Ovary (tissue), 9 donors: Measurements from ENCODE around the gene DDIT3. TPM values are rescaled to one million over a fixed set of nuclear protein-coding genes. Genes with fewer than 3 reads are reported as not detected.
"Not testable (repeated sequence)": the region's sequence is repeated elsewhere in the genome, so short reads cannot be mapped to it uniquely, and the experiment has no call there.

Experiments used
- DNase-seq, 5 donors: peaks; one replicate each; pipeline ENCODE4 v3.0.0-alpha.2; 2019 to 2020
- H3K27ac ChIP-seq, 2 donors: fragments of 200-600 bp; one replicate each; pipeline versions ENCODE4 v1.5.1 to v1.8.0; 2019 to 2022
- H3K27me3 ChIP-seq: fragments of 200-600 bp; one replicate; pipeline ENCODE4 v1.8.0; 2022
- H3K36me3 ChIP-seq: fragments of 200-600 bp; sonication (generic); one replicate; pipeline ENCODE4 v1.5.1; 2019
- H3K4me1 ChIP-seq: one replicate; pipeline ENCODE4 v1.8.1; 2013; ENCODE audit warnings: mild to moderate bottlenecking, moderate library complexity; ENCODE audit not compliant: insufficient read depth
- H3K4me3 ChIP-seq: fragments of 200-600 bp; sonication (generic); one replicate; pipeline ENCODE4 v1.5.1; 2017
- H3K9me3 ChIP-seq, 2 donors: fragments of 200-600 bp in 1 of 2; sonication (generic) in 1 of 2; one replicate each; pipeline versions ENCODE4 v1.5.1 to v1.8.1; 2013 to 2019; ENCODE audit warnings: mild to moderate bottlenecking in 1 of 2, moderate library complexity in 1 of 2
- EP300 ChIP-seq: sonication (generic); formaldehyde crosslinking; IDR thresholded peaks from one replicate; pipeline ENCODE4 v1.6.1; 2017; ENCODE audit warnings: antibody characterized with exemption
- POLR2A ChIP-seq: fragments of 450-650 bp; IDR thresholded peaks from one replicate; pipeline ENCODE4 v1.6.1; 2017; ENCODE audit warnings: antibody characterized with exemption, mild to moderate bottlenecking, moderate library complexity
- WGBS, 3 donors: extraction: QIAGEN DNeasy Blood & Tissue Kit in 1 of 3; methylation state at CpG; one replicate each; pipeline versions ENCODE4 v1.1.5 to v1.1.7; 2013 to 2017; 5-methylcytosine and 5-hydroxymethylcytosine counted together
- intact Hi-C, 4 donors: fragments of 100-400 bp; cut with DNase I; formaldehyde crosslinking; loops; one replicate each; pipeline versions ENCODE4 v1.11.0 to v1.15.1; 2022 to 2023
- polyA plus RNA-seq, 2 donors: library from polyadenylated mRNA; stranded (reverse); fragments of 200-250 nt in 1 of 2; fragments of 350-450 nt in 1 of 2; fragmentation: Illumina TruSeq in 1 of 2; extraction: RNeasy Lipid Tissue Mini Kit (QIAGEN cat#74804) in 1 of 2; gene quantifications; one replicate each; pipeline ENCODE4 v1.2.3, GENCODE V29; 2013 to 2014
- total RNA-seq, 7 donors: library from RNA; depleted of rRNA in 2 of 7; stranded (reverse); fragments of >200 nt in 2 of 7; fragmentation: NEBNext Ultra II Directional in 3 of 7; extraction: Animal tissue kit (Norgen Biotek cat#: 25700) in 3 of 7; gene quantifications; one replicate each; pipeline versions ENCODE4 v1.1.0 to v1.2.4, GENCODE V29; 2016 to 2023
- TF ChIP-seq, protein P1 (sequence below), 3 donors: fragments of 450-650 bp in 2 of 3; fragments of 200-600 bp in 1 of 3; IDR thresholded peaks; one replicate each; pipeline versions ENCODE4 v1.5.1 to v1.8.0; 2016 to 2022; ENCODE audit warnings: antibody characterized with exemption in 3 of 3, mild to moderate bottlenecking in 1 of 3
- donor health status: DM: no; HTN: no; CAD: no; lungs with moderate emphysema.
- donor health status: DM: no; HTN: no; CAD: no.
- donor health status: Bipolar disorder and iron deficiency.
- donor health status: DM: yes; HTN: yes; CAD: no.
- donor health status: DM: no; HTN: no; CAD: no.
- donor health status: DM: yes; HTN: yes; CAD: no.

Gene DDIT3
- total and polyA plus RNA-seq, 9 donors: 22.1 to 84.9 (median 29.3) TPM

DNA sequence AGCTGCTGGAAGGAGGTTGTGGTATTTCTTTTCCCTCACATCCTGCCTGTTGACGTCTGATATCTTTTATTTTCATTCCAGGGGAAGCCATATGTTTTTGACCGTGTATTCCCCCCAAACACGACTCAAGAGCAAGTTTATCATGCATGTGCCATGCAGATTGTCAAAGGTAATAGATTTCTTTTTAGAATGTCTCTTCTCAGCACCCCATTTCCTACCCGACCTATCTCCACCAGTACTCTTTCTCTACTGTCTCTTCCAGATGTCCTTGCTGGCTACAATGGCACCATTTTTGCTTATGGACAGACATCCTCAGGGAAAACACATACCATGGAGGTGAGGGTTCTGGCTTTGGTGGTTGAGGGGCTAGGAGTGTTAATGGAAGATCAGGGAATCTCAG is 43.0 kb upstream of the DDIT3 start:
- 21 to 41% (median 26%) methylated on average over 4 of the region's 4 CpGs for WGBS, 3 donors
- Histone ChIP-seq H3K27me3 (no peaks in the 10 kb centered on the region), H3K4me1 (no peaks in the 10 kb centered on the region), H3K9me3 (no peaks in the 10 kb centered on the region), H3K4me3 (no peak overlapping the region), H3K27ac (no peak overlapping the region), H3K36me3 (no peaks in the 10 kb centered on the region)
- TF ChIP-seq POLR2A: no peak
- TF ChIP-seq, protein P1, sequence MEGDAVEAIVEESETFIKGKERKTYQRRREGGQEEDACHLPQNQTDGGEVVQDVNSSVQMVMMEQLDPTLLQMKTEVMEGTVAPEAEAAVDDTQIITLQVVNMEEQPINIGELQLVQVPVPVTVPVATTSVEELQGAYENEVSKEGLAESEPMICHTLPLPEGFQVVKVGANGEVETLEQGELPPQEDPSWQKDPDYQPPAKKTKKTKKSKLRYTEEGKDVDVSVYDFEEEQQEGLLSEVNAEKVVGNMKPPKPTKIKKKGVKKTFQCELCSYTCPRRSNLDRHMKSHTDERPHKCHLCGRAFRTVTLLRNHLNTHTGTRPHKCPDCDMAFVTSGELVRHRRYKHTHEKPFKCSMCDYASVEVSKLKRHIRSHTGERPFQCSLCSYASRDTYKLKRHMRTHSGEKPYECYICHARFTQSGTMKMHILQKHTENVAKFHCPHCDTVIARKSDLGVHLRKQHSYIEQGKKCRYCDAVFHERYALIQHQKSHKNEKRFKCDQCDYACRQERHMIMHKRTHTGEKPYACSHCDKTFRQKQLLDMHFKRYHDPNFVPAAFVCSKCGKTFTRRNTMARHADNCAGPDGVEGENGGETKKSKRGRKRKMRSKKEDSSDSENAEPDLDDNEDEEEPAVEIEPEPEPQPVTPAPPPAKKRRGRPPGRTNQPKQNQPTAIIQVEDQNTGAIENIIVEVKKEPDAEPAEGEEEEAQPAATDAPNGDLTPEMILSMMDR (IDR thresholded peaks at IDR 0.05): no peak
- TF ChIP-seq EP300: no peak
- no peak for DNase-seq
- intact Hi-C loops: no loop called here

DNA sequence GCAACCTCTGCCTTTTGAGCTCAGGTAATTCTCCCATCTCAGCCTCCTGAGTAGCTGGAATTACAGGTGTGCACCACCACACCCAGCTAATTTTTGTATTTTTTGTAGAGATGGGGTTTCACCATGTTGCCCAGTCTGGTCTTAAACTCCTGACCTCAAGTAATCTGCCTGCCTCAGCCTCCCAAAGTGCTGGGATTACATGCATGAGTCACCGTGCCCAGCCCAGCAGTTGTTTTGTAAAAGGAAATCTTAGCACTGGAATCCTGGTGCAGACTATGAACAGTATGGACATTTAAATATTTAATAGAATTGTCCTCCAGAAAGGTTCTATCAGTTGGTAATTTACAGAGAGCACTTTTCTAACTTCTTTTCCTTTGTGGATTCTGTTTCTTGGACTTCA is 40.8 kb upstream of the DDIT3 start:
- intact Hi-C loops, H3K4me1 ChIP-seq, H3K4me3 ChIP-seq, H3K36me3 ChIP-seq, H3K27me3 ChIP-seq, H3K9me3 ChIP-seq, DNase-seq, H3K27ac ChIP-seq: not testable (repeated sequence)
- WGBS, 3 donors: 41 to 83% (median 54%) methylated on average over 1 of the region's 1 CpG

DNA sequence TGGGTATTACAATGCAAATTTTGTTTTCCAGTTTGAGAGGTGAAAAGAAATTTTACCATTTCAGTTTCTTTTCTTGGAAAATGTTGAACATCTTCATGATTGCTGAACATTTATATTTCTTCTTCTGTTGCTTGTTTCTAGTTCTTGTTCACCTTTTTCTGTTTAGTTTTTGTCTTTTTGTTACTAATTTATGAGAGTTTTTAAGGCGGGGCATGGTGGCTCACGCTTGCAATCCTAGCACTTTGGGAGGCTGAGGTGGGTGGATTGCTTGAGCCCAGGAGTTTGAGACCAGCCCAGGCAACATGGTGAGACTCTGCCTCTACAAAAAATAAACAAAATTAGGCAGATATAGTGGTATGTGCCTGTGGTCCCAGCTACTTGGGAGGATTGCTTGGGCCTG is 40.2 kb upstream of the DDIT3 start:
- Histone ChIP-seq H3K4me3 (no peak overlapping the region), H3K9me3 (no peaks in the 10 kb centered on the region), H3K27me3 (no peaks in the 10 kb centered on the region), H3K27ac (no peak overlapping the region), H3K36me3 (no peaks in the 10 kb centered on the region), H3K4me1 (no peaks in the 10 kb centered on the region)
- no peak for DNase-seq
- intact Hi-C loops: no loop called here
- 88 to 91% (median 89%) methylated on average over 2 of the region's 2 CpGs for WGBS, 3 donors
- no peak for TF ChIP-seq POLR2A
- no peak for TF ChIP-seq EP300
- TF ChIP-seq, protein P1 (IDR thresholded peaks at IDR 0.05): no peak

DNA sequence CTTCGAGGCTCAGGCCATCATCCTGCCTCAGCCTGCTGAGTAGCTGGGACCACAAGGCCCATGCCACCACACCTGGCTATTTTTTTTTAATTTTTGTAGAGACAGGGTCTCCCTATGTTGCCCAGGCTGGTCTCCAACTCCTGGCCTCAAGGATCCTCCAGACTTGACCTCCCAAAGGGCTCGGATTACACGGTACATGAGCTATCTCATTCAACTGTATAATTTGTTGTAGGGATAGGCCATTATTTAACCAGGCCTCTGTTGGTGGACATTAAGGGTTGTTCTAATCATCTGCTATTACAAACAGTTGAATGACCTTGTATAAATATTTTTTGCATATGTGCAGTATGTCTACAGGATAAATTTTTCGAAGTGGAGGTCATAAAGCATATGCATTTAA is 38.5 kb upstream of the DDIT3 start:
- H3K9me3 ChIP-seq: no peaks in the 10 kb centered on the region
- 75 to 86% (median 80%) methylated on average over 4 of the region's 4 CpGs for WGBS, 3 donors
- no peak for DNase-seq
- intact Hi-C loops: no loop called here
- no peaks in the 10 kb centered on the region for H3K36me3 ChIP-seq
- H3K27ac ChIP-seq: no peak overlapping the region
- TF ChIP-seq EP300: no peak
- TF ChIP-seq, protein P1 (IDR thresholded peaks at IDR 0.05): no peak
- no peak for TF ChIP-seq POLR2A
- no peaks in the 10 kb centered on the region for H3K4me1 ChIP-seq
- H3K27me3 ChIP-seq: no peaks in the 10 kb centered on the region
- no peak overlapping the region for H3K4me3 ChIP-seq

DNA sequence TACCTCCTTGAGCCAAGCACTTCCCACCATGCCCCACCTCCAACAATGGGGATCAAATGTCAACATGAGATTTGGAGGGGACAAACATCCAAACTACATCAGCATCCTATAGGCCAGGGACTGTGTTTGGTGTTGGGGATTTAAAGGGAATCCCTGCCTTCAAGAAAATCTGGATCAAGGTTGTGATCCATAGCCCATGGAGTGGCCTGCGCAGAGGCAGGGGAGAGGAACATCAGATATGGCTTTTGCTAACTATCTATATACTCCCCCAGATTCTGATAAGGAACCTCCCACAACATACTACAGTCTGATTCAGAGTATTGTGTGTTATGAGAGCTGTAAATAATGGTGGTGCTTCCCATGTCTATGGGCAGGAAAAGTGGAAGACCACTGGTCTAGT is 34.6 kb upstream of the DDIT3 start:
- DNase-seq: no peak
- TF ChIP-seq EP300: no peak
- TF ChIP-seq, protein P1 (IDR thresholded peaks at IDR 0.05): no peak
- no peak for TF ChIP-seq POLR2A
- intact Hi-C loops: no loop called here
- no peak overlapping the region for H3K4me3 ChIP-seq
- WGBS, 3 donors: 89 to 94% (median 89%) methylated on average over 1 of the region's 1 CpG
- H3K4me1 ChIP-seq: peaks cover 2% of the 10 kb centered on the region
- no peaks in the 10 kb centered on the region for H3K27me3 ChIP-seq
- H3K9me3 ChIP-seq: no peaks in the 10 kb centered on the region
- H3K27ac ChIP-seq: no peak overlapping the region
- no peaks in the 10 kb centered on the region for H3K36me3 ChIP-seq
